T-helper 2 cell (primary cell): ENCODE data around the gene FOXR1.
"Not testable (repeated sequence)": the region's sequence is repeated elsewhere in the genome, so short reads cannot be mapped to it uniquely, and the experiment has no call there.

Experiments used
- DNase-seq, 5 experiments: peaks; one replicate each; pipeline versions ENCODE4 v3.0.0 to v3.0.0-alpha.2; 2012 to 2022

FOXR1 gene

DNA sequence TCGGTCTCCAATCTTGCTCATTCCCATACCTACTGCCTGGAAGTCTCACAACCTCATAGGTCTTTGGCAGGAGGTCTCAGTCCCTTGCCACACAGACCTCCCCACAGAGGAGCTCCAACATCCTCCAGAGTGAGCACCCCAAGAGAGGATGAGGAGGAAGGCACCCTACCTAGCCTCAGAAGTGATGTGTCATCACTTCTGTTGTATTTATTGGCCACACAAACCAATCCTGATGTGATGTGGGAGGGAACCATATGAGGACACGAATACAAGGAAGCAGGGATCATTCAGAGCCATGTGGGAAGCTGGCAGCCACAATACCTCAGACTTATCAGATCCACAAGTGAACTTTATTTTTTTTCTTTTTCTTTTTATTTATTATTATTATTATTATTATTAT, 24.5 kb upstream of the FOXR1 start:
- DNase-seq = no peak

DNA sequence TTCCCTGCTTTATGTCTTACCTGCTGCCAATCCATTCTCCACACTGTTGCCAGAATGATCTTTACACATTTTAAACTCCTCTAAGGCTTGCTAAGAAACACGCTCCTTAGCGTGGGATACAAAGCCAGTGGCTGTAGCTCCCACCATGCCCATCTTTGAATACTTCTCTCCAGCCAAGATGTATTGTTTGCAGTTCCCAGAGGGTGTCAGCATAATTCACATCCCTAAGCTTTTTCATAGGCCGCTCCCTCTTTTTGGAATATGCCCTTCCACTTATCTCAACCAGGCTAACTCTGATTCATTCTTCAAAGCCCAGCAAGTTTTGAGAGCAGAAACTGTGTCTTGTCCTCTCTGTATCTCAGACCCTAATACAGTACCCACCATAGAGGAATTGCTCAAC, 23.6 kb upstream of the FOXR1 start:
- no peak for DNase-seq

DNA sequence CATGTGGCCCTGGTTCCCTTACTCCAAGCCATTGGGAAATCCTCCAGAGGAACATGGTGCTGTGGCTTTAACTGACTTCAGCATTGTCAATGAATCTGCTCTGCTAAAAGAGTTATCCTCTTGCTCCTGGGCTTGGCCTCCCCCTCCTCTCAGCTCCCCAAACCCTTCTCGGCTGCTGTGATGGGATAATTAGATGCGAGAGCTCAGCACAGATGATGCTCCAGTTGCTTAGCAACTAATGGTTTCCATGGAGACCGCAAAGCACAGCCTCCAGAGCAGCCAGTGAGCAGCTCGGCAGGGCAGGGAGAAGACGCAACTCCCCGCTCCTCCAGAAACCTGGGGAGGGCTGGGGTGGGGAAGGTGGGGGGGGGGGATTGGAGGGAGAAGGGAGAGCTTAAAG, 18.3 kb upstream of the FOXR1 start:
- DNase-seq = peak in 1 of 5 experiments; percentile 40

DNA sequence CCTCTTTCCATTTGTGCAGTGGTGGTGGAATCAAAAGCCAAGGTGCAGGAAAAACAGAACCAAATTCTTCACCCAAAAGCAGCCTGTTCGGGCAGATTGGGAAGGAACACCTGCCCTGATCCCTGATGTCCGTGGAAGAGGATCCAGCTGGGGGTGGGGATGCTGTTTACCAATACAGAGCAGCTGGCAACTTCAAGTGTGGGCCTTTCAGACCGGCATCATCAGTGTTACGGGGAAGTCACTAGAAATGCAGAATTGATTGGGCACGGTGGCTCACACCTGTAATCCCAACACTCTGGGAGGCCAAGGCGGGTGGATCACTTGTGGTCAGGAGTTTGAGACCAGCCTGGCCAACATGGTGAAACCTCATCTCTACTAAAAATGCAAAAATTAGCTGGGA, 17.6 kb upstream of the FOXR1 start:
- not testable (repeated sequence) for DNase-seq

DNA sequence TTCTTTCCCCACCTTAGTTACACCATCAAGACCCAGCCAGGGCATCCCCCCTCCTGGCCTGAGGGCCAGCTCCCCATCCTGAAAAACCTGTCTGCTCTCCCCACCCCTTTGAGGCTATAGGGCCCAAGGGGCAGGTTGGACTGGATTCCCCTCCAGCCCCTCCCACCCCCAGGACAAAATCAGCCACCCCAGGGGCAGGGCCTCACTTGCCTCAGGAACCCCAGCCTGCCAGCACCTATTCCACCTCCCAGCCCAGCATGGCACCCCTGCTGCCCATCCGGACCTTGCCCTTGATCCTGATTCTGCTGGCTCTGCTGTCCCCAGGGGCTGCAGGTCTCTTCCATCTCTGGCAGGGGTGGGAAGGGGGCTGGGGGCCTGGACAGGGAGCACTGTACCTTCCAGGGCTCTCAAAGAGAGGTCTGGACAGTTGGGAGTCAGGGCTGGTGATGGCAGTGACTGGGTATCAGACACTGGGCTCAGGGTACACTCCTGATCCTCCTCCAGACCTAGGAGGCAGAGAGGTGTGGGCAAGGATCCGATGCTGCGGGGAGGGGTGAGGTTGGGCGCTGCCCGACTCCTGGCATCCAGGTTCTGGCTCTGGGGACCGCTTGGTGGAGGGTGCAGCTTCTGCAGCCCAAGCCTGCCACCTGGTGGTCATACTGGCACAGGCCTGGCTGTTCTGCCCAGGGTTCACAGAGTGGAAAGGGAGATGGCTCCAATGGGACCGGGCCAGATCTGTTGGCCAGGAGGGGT, 15.3 kb upstream of the FOXR1 start, which contains the start of gene UPK2:
UPK2 (plus strand) TSS at position 205 of the 753 bp plus-strand sequence; CDS start at position 258, 53 bp downstream.
- peak; percentile 71 to 84 (median 79) for DNase-seq

DNA sequence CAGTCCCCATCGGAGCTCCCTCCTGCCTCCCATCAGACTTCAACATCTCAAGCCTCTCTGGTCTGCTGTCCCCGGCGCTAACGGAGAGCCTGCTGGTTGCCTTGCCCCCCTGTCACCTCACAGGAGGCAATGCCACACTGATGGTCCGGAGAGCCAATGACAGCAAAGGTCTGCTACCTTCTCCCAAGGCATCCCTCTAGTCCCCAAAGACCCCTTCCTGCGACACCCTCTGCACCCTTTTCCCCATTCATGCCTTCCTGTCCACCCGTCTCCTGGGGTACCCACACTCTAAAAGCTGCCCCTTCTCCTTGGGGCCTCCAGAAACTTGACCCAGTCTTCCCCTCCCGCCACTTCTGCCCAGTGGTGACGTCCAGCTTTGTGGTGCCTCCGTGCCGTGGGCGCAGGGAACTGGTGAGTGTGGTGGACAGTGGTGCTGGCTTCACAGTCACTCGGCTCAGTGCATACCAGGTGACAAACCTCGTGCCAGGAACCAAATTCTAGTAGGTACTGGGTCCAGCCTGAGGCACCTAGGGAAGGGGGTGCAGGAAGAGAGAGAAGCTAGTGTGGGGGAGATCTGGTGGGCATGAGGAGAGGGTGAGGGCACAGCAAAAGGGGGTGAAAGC, 14.6 kb upstream of the FOXR1 start:
- DNase-seq = no peak

DNA sequence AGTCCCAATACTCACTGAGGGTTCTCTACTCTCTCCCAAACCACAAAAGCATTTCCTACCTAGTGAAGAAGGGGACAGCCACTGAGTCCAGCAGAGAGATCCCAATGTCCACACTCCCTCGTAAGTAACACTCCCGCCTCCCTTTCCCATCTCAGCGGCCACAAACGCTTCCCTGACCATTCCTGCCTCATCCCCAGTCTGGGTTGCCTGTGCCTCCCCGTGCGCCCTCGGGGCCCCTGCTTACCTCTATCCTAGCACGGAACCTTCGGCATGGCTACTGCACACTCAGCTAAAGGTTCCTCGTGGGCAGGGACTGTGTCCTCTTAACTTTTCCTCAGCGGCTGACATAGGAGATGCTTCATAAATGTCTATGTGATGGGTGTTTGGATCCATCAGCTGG, 14.0 kb upstream of the FOXR1 start:
- no peak for DNase-seq

DNA sequence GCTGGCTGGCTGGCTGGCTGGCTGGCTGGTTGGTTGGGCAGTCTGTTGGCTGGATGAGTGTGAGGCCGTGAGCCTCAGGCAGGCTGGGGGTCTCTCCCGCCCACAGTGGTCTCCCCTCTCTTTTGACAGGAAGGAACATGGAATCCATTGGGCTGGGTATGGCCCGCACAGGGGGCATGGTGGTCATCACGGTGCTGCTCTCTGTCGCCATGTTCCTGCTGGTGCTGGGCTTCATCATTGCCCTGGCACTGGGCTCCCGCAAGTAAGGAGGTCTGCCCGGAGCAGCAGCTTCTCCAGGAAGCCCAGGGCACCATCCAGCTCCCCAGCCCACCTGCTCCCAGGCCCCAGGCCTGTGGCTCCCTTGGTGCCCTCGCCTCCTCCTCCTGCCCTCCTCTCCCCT, 13.6 kb upstream of the FOXR1 start:
- no peak for DNase-seq

DNA sequence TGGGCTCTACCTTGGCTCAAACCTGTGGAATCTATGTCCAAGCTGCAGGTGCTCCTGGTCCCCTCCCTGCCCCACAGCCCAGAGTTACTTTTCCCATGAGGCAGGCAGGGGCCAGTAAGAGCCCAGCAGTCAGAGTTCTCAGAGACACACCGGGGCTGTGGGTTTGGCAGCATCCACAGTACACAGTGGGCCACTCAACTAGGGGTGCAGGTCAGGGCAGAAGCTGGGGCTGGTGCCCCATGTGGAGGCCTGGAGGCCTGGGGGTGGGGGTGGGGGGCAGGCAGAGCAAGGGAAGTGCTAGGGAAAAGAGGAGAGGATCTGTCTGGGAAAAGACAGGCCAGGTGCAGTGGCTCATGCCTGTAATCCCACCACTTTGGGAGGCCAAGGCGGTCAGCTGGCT, 13.0 kb upstream of the FOXR1 start:
- DNase-seq = no peak

DNA sequence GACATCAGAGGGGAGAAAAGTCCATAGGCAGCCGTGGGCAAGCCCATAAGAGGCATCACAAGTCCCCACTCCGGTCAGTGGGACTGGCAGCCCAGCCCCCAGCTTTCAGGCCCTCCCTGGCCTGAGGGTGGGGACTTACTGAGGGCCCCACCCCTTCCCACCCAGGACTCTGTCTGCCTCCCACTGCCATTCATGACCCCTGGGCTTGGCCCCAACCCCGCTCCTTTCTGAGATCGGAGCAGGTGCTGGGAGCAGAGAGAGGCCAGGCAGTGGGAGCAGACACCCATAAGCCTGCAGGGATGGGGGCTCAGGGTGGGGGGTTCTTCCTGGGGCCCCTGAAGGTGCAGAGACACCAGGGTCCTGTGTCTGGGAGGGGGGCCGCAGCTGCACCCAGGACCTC, 10.4 kb upstream of the FOXR1 start:
- DNase-seq = no peak

DNA sequence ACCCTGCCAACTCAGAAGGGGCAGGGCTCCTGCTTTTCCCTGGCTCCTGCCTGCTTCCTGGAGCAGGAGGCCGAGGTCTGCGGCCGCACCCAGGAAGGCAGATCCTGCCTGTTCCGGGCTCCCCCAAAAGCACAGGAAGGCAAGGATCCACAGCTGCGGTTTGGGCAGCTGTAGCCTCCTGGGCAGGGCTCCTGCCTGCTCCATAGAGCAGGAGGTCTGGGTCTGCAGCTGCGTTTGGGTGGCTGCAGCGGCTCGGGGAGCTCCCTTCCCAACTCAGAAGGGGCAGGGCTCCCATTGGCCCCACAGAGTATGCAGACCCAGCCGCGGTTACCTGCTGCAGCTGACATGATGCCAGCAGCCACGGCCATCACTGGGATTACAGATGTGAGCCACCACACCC, 10.0 kb upstream of the FOXR1 start:
- DNase-seq = no peak

DNA sequence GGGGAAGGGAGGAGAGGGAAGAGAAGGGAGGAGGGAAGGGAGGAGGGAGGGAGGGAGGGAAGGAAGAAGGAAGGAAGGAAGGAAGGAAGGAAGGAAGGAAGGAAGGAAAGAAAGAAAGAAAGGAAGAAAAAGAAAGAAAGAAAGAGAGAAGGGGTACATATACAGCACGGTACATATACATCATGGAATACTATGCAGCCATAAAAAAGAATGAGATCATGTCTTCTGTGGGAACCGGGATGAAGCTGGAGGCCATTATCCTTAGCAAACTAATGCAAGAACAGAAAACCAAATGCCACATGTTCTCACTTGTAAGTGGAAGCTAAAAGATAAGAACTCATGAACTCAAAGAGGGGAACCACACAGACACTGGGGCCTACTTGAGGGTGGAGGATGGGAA, 2.1 kb upstream of the FOXR1 start:
- DNase-seq = not testable (repeated sequence)

DNA sequence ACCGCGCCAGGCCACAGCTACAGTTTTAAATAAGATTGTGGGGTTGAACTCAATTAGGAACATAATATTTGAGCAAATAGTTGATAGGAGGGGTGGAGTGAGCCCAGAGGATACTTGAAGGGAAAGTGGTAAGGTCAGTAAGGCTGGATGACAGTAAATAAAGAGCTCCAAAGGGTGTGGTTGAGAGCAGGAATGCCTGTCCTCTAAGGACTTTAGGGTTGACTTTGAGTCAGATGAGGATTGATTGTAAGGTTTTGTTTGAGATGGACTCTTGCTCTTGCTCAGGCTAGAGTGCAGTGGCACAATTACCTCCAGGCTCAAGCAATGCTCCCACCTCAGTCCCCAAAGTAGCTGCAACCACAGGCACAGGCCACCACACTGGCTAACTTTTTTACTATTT, 2.4 kb downstream of the FOXR1 start:
- DNase-seq = no peak

DNA sequence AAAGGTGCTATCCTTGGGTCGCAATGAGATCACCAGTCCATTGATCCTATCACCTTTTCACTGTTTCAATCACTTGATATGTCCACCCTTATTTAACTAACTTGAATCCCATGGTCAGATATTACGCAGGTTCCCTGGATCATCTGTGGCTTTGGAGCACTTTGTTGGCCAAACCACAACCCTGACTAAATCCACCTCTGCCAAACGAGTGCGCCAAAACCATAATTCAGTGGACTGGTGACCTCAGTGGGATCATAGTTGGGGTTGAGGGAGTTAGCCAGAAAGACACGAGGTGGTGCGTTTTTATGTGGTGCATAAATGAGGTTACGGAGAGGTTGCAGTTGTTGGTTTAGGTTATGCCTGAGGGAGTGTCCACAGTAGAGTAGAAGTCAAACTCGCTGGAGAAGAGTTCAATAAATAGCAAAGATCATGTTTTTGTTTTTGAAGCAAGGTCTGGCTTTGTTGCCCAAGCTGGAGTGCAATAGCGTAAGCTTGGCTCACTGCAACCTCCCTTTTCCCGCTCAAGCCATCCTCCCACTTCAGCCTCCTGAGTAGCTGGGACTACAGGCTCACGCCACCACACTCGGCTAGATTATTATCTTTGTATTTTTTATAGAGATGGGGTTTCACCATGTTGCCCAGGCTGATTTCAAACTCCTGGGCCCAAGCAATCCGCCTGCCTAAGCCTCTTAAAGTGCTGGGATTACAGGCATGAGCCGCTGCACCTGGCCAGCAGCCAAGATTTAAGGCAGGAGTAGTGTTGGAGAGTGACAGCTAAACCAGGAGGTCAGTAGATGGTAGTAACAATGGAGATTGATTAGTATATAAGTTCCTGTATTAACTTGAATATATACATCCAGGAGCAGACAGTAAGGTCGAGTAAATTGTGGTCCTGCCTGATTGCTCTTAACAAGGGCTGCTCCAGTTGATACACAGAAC, 4.5 kb downstream of the FOXR1 start:
- no peak for DNase-seq

DNA sequence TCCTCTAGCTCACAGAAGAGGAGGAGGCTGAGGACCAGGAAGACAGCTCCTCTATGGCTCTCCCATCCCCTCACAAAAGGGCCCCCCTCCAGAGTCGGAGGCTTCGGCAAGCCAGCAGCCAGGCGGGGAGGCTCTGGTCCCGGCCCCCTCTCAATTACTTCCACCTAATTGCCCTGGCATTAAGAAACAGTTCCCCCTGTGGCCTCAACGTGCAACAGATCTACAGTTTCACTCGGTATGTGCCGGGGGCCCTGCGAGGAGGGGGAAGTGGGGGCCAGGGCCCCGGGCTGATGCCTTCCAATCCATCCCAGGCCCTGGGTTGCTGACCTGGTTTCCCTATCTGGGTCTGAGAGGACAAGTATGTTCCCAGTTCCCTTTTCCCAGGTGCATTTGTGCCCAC, 7.9 kb downstream of the FOXR1 start:
- no peak for DNase-seq

DNA sequence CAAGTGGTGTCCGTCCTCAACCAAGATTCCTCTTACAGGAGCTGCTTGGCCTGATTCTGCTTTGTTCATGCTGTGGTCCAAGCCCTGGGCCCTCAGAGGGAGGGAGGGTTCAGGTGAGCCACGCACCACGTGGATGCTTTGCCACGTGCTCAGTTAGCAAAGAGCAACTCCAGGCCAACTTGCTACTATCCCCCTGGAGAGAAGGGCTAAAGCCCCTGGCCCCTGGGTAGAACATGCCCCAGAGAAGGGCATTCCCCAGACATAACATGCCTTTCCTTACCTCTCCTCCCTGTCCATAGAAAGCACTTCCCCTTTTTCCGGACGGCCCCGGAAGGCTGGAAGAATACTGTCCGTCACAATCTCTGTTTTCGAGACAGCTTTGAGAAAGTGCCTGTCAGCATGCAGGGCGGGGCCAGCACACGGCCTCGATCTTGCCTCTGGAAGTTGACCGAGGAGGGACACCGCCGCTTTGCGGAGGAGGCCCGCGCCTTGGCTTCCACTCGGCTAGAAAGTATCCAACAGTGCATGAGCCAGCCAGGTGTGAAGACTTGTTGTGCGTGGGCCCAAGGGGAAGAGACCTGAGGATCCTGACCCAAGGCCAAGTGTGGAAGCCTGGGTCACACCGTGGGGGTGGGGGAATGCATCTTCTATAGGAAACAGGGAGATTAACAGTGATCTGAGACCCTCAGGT, 8.8 kb downstream of the FOXR1 start:
- DNase-seq = no peak

DNA sequence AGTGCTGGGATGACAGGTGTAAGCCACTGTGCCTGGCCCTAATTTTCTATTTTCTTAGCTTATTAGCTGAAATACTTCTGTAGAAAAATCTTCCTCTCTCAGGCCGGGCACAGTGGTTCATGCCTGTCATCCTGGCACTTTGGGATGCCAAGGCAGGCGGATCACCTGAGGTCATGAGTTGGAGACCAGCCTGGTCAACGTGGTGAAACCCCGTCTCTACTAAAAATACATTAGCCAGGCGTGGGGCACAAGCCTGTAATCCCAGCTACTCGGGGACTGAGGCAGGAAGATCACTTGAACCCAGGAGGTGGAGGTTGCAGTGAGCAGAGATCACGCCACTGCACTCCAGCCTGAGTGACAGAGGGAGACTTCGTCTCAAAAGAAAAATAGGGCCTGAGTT, 12.8 kb downstream of the FOXR1 start:
- not testable (repeated sequence) for DNase-seq

DNA sequence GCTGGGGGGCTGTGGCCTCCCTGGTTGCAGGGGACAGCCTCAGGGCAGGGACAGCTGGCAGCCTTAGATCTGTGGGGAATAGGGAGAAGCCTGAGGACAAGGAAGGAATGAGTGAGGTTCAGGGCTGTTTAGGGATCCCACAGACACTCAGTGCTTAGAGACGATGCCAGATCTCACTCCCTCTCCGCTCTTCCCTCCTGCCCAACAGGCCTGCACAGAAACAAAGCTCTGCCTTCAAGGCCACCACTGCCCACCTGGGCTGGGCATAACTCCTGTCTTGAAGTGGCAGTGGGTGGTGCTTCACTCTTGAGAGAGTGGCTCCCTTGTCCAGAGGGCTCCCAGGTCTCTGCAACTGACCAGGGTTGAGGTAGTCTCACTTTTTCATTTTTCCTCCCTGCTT, 13.3 kb downstream of the FOXR1 start:
- DNase-seq = no peak

DNA sequence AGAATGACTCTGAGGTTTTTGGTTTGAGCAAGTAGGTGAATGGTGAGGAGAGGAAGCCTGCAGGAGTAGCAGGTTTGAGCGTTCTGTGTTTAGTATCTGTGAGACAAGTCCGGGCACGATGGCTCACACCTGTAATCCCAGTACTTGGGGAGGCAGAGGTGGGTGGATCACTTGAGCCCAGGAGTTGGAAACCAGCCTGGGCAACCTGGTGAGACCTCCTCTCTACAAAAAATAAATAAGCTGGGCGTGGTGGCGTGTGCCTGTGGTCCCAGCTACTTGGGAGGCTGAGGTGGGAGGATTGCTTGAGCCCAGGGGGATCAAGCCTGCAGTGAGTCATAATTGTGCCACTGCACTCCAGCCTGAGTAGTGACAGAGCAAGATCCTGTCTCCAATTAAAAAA, 16.7 kb downstream of the FOXR1 start:
- DNase-seq = no peak

DNA sequence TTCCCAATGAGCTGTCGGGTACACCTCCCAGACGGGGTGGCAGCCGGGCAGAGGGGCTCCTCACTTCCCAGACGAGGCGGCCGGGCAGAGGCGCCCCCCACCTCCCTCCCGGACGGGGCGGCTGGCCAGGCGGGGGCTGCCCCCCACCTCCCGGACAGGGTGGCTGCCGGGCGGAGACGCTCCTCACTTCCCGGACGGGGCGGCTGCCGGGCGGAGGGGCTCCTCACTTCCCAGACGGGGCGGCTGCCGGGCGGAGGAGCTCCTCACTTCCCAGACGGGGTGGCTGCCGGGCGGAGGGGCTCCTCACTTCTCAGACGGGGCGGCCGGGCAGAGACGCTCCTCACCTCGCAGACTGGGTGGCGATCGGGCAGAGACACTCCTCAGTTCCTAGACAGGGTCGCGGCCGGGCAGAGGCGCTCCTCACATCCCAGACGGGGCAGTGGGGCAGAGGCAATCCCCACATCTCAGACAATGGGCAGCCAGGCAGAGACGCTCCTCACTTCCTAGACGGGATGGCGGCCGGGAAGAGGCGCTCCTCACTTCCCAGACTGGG, 20.0 kb downstream of the FOXR1 start:
- DNase-seq = not testable (repeated sequence)

DNA sequence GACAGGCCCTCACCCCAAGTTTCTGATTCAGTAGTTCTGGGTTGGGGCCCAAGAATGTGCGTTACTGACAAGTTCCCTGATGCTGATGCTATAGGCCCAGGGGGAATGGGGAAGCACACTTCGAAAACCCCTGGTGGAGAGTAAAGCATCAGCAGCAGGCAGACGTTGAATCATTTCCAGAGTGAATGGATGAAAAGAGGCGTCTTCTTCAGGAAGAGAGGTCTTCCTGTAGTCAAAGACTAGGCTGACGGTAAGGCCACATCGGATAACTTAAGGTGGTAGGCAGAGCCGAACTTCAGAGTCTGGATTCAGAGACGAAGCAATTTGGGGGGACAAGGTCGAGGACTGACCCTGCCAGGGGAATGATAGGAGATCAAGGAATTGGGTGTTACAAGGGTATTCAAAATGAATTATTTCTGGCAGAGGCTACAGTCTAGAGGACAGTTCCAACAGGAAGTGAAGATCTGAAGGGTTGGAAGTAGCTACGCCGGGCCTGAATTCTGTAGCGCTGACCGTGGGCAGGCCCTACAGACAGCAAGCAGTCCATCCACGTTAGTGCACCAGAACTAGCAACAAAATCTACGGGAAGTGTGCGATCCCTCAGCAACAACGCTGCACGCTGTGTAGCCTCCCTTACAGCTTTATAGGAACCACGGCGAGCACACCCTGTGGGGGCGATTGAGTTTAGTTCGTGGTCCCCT, 25.5 kb downstream of the FOXR1 start:
- peak in 4 of 5 experiments; percentile 19 to 76 (median 30) for DNase-seq
